Activated CD4-positive, alpha-beta T cell treated with anti-CD3 and anti-CD28 coated beads, Interleukin-2, amount 50 U/mL, for 24 hours (primary cell): ENCODE results near the gene CD2AP.

Source experiments
- DNase-seq, 2 donors: peaks; one replicate each; pipeline ENCODE4 v3.0.0-alpha.2; 2020; ENCODE audit warnings: low read depth in 1 of 2, low spot score in 1 of 2

CD2AP gene

DNA sequence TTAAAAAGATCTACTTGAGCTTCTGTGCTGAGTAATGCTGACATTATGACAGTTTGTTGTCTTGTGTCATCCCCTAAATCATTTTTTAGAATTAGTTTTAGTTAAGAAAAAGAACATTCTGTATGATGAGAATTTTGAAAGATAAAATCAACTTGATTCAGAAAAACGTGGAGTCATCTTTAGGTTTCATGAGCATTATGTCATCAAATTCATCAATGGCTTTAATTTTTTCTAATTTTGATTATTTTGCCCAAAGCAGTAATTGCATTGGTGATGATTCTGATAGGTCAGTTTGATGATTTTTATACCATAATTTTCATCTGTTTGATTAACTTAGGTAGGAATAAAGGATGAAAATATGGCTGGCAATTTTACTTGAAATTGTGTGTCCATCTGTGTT is 194.2 kb downstream of the CD2AP start:
- DNase-seq = no peak

DNA sequence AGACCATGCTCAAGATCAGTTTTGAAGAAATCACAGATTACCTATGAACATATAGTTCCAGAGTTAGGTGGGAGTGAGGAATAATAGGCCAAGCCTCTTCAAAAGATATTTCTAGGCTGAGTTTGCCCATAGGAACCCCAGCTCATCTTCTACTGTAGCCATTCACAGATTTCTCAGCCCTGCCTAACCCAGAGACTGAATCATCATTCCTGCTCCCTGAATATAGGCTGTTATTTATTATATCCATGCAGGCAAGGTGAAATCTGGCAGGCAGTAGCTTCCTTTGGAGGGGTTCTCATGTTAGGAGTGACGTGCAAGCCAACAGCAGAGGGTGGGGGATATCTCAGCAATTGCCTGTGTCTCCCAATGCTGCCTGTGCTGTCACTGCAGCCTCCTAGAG is 195.2 kb downstream of the CD2AP start:
- DNase-seq = no peak

DNA sequence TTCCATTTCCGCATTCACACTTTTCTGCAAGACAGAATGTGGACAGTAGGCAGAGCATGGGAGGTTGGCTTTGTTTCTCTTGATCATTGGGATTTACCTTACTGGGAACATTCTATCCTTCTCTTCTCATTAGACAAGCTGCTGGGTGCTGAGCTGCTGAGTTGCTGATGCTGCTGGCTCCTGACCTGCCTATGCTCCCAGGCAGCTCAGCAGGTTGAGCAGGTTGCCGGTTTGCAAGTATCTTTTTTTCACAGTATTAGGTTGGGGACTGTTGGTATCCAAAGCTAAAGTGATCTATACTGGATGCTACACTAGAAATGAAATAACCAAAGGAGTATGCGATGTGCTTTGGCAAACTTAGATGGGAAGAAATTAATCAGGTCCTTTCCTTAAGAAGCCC is 197.1 kb downstream of the CD2AP start:
- DNase-seq = no peak
